IMR-90 (cell line): Measurements from ENCODE around the gene RCL1. TPM values are rescaled to one million over a fixed set of nuclear protein-coding genes. Genes with fewer than 3 reads are reported as not detected.

Experiments used
- ATAC-seq: fragments of 200-7000 bp; cut with Tn5 transposase; 2 replicates; pipeline ENCODE4 v1.9.1; 2020; ENCODE audit warnings: low read depth, mild to moderate bottlenecking, moderate library complexity
- BruUV-seq: library from RNA; stranded (reverse); fragments of 400-500 nt; replicated peaks from 2 replicates; lab custom pipeline; 2021; lab: Mats Ljungman, UMichigan
- CTCF ChIA-PET: fragments of 300-600 bp; formaldehyde crosslinking; extraction: SDS; loops from one replicate; lab custom pipeline; 2021; ENCODE audit warnings: antibody characterized with exemption; lab: Yijun Ruan, JAX
- POLR2A ChIA-PET: fragments of 300-600 bp; sonication (Branson Sonifier 250); formaldehyde crosslinking; loops from one replicate; lab custom pipeline; 2022; ENCODE audit warnings: antibody characterized with exemption; ENCODE audit not compliant: unreplicated experiment; lab: Charles Lee
- DNase-seq: peaks from one replicate; pipeline ENCODE4 v3.0.0; 2013
- H2AFZ ChIP-seq: replicated peaks from 2 replicates; pipeline ENCODE3; 2013; ENCODE audit warnings: low read length, mild to moderate bottlenecking; ENCODE audit not compliant: poor library complexity
- H2AK5ac ChIP-seq: 2 replicates; pipeline ENCODE4 v1.6.1; 2013; ENCODE audit warnings: low read depth, low read length, inconsistent platforms
- H2AK9ac ChIP-seq: replicated peaks from 2 replicates; pipeline ENCODE3; 2013; ENCODE audit warnings: mild to moderate bottlenecking, low read depth, low read length, moderate library complexity; ENCODE audit not compliant: poor library complexity
- H2BK120ac ChIP-seq: 2 replicates; pipeline ENCODE4 v1.6.1; 2013; ENCODE audit warnings: low read depth, low read length, inconsistent platforms
- H2BK15ac ChIP-seq: 3 replicates; pipeline ENCODE4 v1.6.1; 2013; ENCODE audit warnings: low read depth, low read length, inconsistent platforms
- H2BK20ac ChIP-seq: 2 replicates; pipeline ENCODE4 v1.6.1; 2013; ENCODE audit warnings: low read depth, mild to moderate bottlenecking, inconsistent platforms, low read length, moderate library complexity
- H2BK5ac ChIP-seq: 2 replicates; pipeline ENCODE4 v1.6.1; 2013; ENCODE audit warnings: mild to moderate bottlenecking, low read depth, low read length, inconsistent platforms; ENCODE audit not compliant: poor library complexity, severe bottlenecking
- H3K14ac ChIP-seq: replicated peaks from 2 replicates; pipeline ENCODE4 v1.6.1; 2013; ENCODE audit warnings: low read depth, low read length, inconsistent platforms
- H3K18ac ChIP-seq: 2 replicates; pipeline ENCODE4 v1.6.1; 2013; ENCODE audit warnings: low read depth, low read length, control low read depth
- H3K23ac ChIP-seq: 2 replicates; pipeline ENCODE4 v1.6.1; 2013; ENCODE audit warnings: low read depth, low read length, inconsistent platforms
- H3K27ac ChIP-seq: 2 replicates; pipeline ENCODE4 v1.5.1; 2013; ENCODE audit warnings: mild to moderate bottlenecking, control low read depth, low read length; ENCODE audit not compliant: insufficient read depth
- H3K27me3 ChIP-seq: 2 replicates; pipeline ENCODE4 v1.6.1; 2013; ENCODE audit warnings: low read length; ENCODE audit not compliant: control insufficient read depth, insufficient read depth
- H3K36me3 ChIP-seq: 2 replicates; pipeline ENCODE4 v1.6.1; 2013; ENCODE audit warnings: low read length, mixed read lengths; ENCODE audit not compliant: control insufficient read depth, insufficient read depth
- H3K4ac ChIP-seq: 2 replicates; pipeline ENCODE4 v1.6.1; 2013; ENCODE audit warnings: low read depth, low read length, inconsistent platforms
- H3K4me1 ChIP-seq: 2 replicates; pipeline ENCODE4 v1.6.1; 2013; ENCODE audit warnings: low read length, mixed read lengths; ENCODE audit not compliant: control insufficient read depth, insufficient read depth
- H3K4me2 ChIP-seq: 2 replicates; pipeline ENCODE4 v1.6.1; 2013; ENCODE audit warnings: low read depth, mild to moderate bottlenecking, control low read depth, low read length, moderate library complexity
- H3K4me3 ChIP-seq: 2 replicates; pipeline ENCODE4 v1.5.1; 2013; ENCODE audit warnings: low read depth, mild to moderate bottlenecking, control low read depth, low read length, moderate library complexity; ENCODE audit not compliant: insufficient read depth
- H3K56ac ChIP-seq: 2 replicates; pipeline ENCODE4 v1.6.1; 2013; ENCODE audit warnings: low read length, inconsistent platforms; ENCODE audit not compliant: insufficient read depth; ENCODE audit errors: extremely low read depth
- H3K79me1 ChIP-seq, 2 experiments: 2 replicates each; pipeline ENCODE4 v1.6.1; 2013; ENCODE audit warnings: low read length in 2 of 2, inconsistent platforms in 1 of 2, low read depth in 1 of 2
- H3K9ac ChIP-seq: 2 replicates; pipeline ENCODE4 v1.6.1; 2013; ENCODE audit warnings: low read depth, low read length, control low read depth
- H3K9me1 ChIP-seq: 2 replicates; pipeline ENCODE4 v1.6.1; 2013; ENCODE audit warnings: low read length, inconsistent platforms; ENCODE audit not compliant: insufficient read depth
- H3K9me3 ChIP-seq: 2 replicates; pipeline ENCODE4 v1.6.1; 2013; ENCODE audit warnings: low read length; ENCODE audit not compliant: control insufficient read depth, insufficient read depth
- H4K20me1 ChIP-seq: 2 replicates; pipeline ENCODE4 v1.6.1; 2013; ENCODE audit warnings: low read length, inconsistent platforms; ENCODE audit not compliant: insufficient read depth
- H4K5ac ChIP-seq: 2 replicates; pipeline ENCODE4 v1.6.1; 2013; ENCODE audit warnings: mild to moderate bottlenecking, low read depth, low read length, control low read depth
- H4K8ac ChIP-seq, 2 experiments: 2 replicates each; pipeline ENCODE4 v1.6.1; 2013; ENCODE audit warnings: low read depth in 2 of 2, low read length in 2 of 2, control low read depth in 1 of 2, inconsistent platforms in 1 of 2
- H4K91ac ChIP-seq: 2 replicates; pipeline ENCODE4 v1.6.1; 2013; ENCODE audit warnings: low read depth, low read length, inconsistent platforms; ENCODE audit not compliant: insufficient read depth
- CEBPB ChIP-seq: IDR thresholded peaks from 2 replicates; pipeline ENCODE4 v1.6.1; 2012; ENCODE audit warnings: low read depth, low read length, improper control_type of control experiment
- WGBS, 2 experiments: methylation state at CpG; one replicate each; pipeline versions ENCODE4 v1.1.5 to v1.1.7; 2013; ENCODE audit warnings: missing lambda C conversion rate in 2 of 2; ENCODE audit not compliant: insufficient read length in 1 of 2; ENCODE audit errors: extremely low coverage in 2 of 2; 5-methylcytosine and 5-hydroxymethylcytosine counted together
- dilution Hi-C: fragments of 300-500 bp; cut with HindIII; formaldehyde crosslinking; loops from one replicate; pipeline ENCODE4 v1.14.3; 2018; ENCODE audit warnings: low sequenced_read_pairs; ENCODE audit not compliant: unreplicated experiment
- in situ Hi-C: fragments of 300-500 bp; cut with MboI; formaldehyde crosslinking; loops from 3 replicates; pipeline ENCODE4 v1.14.3; 2019; ENCODE audit warnings: low sequenced_read_pairs, inconsistent platforms, mixed read lengths
- intact Hi-C: fragments of 100-400 bp; cut with micrococcal nuclease; formaldehyde crosslinking; loops from 2 replicates; pipeline ENCODE4 v1.10.0; 2022
- polyA plus RNA-seq, 3 experiments: library from polyadenylated mRNA; depleted of rRNA; stranded (reverse); fragments of >200 nt; gene quantifications; 2 replicates each; pipeline ENCODE4 v1.2.3, GENCODE V29; 2012; ENCODE audit warnings: low replicate concordance in 1 of 3
- total RNA-seq: library from RNA; depleted of rRNA; stranded (reverse); fragments of >200 nt; gene quantifications from 2 replicates; pipeline ENCODE4 v1.2.3, GENCODE V29; 2012
- TF ChIP-seq, protein P1 (sequence below): fragments of 150-350 bp; IDR thresholded peaks from 2 replicates; pipeline ENCODE4 v1.6.1; 2017; ENCODE audit warnings: mild to moderate bottlenecking, antibody characterized with exemption, low read length, low read depth

Gene RCL1
- total and polyA plus RNA-seq, 2 of the 4 experiments (the other 2 are of a cell fraction): 12.3 to 13.8 TPM

GRCh38 chr9:4904322-4905134 is 111.8 kb downstream of the RCL1 start:
- H3K4me3 ChIP-seq: no peak overlapping the region
- H4K8ac ChIP-seq: no peak overlapping the region
- no peak overlapping the region for H3K9ac ChIP-seq
- H3K4me1 ChIP-seq: peaks cover 6% of the 10 kb centered on the region; the same call in 1 of the 2 replicates
- dilution Hi-C loops (no loop called here), intact Hi-C loops (loop anchor here (5.0 kb wide), 1 partner anchor 78 kb away; no protein-coding TSS in a partner anchor), in situ Hi-C loops (no loop called here)
- ATAC-seq (peak; percentile 74), DNase-seq (peak; percentile 74)
- ChIA-PET POLR2A (no interaction called here), CTCF (no interaction called here)
- H3K14ac ChIP-seq: no peak overlapping the region
- H3K36me3 ChIP-seq: no peaks in the 10 kb centered on the region
- H3K23ac ChIP-seq: no peak overlapping the region
- H3K79me1 ChIP-seq: no peaks in the 10 kb centered on the region
- H2BK5ac ChIP-seq: no peak overlapping the region
- H2BK15ac ChIP-seq: no peak overlapping the region
- WGBS, 2 experiments: no CpG with 5 or more reads among the region's 3 CpGs
- H3K27me3 ChIP-seq: no peaks in the 10 kb centered on the region
- H4K20me1 ChIP-seq: peaks cover 3% of the 10 kb centered on the region; the same call in 1 of the 2 replicates
- no peak overlapping the region for H2AFZ ChIP-seq
- no peak overlapping the region; the same call in 1 of the 2 replicates for H3K56ac ChIP-seq
- H2AK9ac ChIP-seq: no peak overlapping the region
- no peak overlapping the region for H3K18ac ChIP-seq
- no peaks in the 10 kb centered on the region for H3K9me3 ChIP-seq
- no peak overlapping the region for H3K4ac ChIP-seq
- no peak overlapping the region for H4K91ac ChIP-seq
- no peak overlapping the region for H2BK120ac ChIP-seq
- H2BK20ac ChIP-seq: no peak overlapping the region
- peaks cover 4% of the 10 kb centered on the region; the same call in 1 of the 2 replicates for H3K9me1 ChIP-seq
- peak overlapping the region; percentile 14; the same call in 1 of the 2 replicates for H3K27ac ChIP-seq
- BruUV-seq: no TSS peak
- peak overlapping the region; percentile 43; the same call in 1 of the 2 replicates for H2AK5ac ChIP-seq
- H3K4me2 ChIP-seq: peak overlapping the region; percentile 31
- H4K5ac ChIP-seq: no peak overlapping the region
- TF ChIP-seq, protein P1, sequence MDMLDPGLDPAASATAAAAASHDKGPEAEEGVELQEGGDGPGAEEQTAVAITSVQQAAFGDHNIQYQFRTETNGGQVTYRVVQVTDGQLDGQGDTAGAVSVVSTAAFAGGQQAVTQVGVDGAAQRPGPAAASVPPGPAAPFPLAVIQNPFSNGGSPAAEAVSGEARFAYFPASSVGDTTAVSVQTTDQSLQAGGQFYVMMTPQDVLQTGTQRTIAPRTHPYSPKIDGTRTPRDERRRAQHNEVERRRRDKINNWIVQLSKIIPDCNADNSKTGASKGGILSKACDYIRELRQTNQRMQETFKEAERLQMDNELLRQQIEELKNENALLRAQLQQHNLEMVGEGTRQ: no peak
- peak; percentile 83 for TF ChIP-seq CEBPB
